HG02852 (cell line): ENCODE results near the gene TOLLIP.
"Not testable (repeated sequence)": the region's sequence is repeated elsewhere in the genome, so short reads cannot be mapped to it uniquely, and the experiment has no call there.

Source experiments
- ATAC-seq: cut with Tn5 transposase; IDR thresholded peaks from one replicate; pipeline ENCODE4 v1.9.1; 2021; ENCODE audit warnings: mild to moderate bottlenecking, moderate library complexity; ENCODE audit not compliant: unreplicated experiment

Gene TOLLIP

DNA sequence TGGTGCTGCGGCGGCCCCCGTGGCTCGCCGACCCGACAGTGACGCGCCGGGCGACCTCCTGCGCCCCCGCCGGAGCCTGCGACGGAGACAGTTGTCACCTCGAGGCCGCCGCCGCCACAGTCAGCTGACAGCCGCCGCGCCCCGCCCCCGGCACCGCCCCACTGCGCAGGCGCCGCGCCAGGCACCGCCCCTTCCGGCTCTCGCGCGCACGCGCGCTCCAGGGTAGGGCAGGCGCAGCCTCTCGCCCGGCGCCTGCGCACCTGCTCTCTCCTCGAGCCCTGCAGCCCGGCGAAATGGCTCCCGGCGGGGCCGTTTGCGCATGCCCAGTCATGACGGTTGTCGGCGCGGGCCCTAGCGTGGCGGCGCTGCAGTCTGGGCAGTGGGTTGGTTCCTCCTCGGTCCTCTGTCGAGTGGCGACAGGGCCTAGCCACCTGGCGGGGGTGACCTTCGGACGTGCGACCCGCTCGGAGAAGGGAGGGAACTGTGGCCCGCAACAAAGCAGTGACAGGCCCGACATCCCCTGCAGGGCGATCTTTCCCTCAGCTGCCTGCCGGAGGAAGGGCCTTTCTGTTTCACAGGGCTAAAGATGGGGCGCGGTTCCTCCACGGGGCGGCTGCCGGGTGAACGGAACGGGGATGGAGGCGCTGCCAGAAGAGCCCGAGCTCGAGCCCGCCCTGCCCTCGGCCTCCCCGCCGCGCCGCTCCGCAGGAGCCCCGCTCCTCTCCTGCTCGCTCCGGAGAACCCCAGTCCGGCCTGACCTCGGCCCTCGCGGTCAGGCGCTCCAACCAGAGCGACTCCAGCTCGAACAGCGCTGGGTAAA is at the start of gene TOLLIP:
Gene TOLLIP (minus strand): TSS at position 135 of the 820 bp plus-strand sequence. CDS start 134 bp downstream, at position 1.
- peak; percentile 77 for ATAC-seq

DNA sequence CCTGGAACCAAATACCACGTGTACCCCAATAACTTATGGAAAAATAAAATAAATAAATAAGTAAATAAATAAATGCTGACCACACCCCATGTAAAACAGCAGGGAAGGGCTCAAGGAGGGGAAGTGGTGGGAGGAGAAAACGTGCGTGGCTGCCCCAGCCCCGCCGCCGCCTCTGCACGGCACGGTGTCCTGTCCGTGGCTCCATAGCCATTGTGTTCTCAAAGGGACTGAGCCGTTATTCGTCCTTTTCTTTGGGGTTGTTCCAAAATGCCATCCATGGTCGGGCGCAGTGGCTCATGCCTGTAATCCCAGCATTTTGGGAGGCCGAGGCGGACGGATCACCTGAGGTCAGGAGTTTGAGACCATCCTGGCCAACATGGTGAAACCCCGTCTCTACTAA is 49.5 kb upstream of the TOLLIP start:
- not testable (repeated sequence) for ATAC-seq

DNA sequence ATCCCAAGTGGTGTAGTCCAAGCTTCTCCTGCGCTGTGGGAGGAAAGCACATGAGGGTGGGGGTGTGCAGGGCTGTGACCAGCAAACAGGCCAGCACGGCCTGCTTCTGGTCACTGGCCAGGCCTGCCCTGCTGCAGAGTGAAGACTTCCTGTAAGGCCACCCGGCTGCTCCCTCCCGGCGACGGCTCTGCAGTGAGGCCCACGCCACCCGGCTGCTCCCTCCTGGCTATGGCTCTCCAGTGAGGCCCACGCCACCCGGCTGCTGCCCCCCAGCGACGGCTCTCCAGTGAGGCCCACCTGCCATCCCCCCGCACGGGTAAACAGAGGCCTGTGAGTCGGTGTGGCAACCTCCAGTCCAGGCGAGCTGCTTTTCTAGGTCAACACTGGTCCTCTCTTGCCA is 48.9 kb upstream of the TOLLIP start:
- no peak for ATAC-seq

DNA sequence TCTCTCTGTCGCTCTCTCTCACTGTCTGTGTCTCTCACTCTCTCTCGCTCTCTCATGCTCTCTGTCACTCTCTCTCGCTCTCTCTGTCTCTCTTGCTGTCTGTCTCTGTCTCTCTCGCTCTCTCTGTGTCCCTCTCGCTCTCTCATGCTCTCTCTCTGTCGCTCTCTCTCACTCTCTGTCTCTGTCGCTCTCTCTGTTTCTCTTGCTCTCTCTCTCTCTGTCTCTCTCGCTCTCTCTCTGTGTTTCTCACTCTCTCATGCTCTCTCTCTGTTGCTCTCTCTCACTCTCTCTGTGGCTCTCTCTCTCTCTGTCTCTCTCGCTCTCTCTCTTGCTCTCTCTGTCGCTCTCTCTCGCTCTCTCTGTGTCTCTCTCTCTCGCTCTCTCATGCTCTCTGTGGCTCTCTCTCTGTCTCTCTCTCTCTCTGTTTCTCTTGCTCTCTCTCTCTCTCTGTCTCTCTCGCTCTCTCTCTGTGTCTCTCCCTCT is 47.1 kb upstream of the TOLLIP start:
- ATAC-seq, result no peak

DNA sequence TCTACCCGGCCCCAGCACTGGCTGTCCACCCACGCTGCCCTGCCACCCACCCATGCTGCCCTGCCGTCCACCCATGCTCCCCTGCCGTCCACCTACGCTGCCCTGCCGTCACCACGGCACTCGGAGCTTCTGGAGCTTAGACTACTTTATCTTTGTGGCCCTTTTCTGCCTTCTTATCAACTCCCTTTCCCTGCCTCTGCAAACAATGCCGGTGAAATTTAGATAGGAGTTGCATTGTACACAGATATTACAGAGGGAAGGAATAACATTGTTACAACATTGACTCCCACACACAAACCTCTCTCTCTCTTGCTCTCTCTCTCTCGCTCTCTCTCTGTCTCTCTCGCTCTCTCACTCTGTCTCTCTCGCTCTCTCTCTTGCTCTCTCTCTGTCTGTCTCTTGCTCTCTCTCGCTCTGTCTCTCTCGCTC is 46.6 kb upstream of the TOLLIP start:
- ATAC-seq, result no peak

DNA sequence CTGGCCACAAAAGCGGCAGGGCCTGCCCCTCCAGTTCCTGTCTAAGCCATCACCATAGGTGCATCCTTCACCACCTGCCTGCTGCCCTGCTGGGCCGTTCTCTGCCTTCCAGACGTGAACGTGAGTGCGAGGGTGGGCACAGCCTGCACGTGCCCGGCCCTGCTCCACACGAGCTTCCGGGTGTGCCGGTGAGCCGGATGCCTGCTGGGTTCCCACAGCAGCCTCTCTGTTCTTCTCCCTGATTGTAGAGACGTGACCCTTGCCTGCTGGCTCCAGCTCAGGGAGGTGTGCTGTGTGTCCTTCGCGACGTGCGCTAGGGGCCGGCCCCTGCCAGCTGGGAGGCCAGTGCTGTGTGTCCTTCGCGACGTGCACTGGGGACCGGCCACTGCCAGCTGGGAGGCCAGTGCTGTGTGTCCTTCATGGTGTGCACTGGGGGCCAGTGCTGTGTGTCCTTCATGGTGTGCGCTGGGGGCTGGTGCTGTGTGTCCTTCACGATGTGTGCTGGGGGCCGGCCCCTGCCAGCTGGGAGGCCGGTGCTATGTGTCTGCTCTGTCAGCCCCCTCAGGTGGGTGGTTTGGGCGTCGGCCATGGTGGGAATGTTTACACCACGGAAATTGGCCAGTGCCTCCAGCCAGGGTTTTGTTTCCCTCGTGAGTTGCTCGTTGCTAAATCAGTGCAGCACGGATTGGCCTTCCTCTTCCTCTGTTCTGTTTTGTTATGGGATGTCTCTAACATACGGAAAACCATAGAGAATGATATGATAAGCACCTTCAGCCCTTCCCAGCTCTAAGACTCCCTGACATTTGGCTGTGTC is 44.9 kb upstream of the TOLLIP start:
- ATAC-seq, result no peak

DNA sequence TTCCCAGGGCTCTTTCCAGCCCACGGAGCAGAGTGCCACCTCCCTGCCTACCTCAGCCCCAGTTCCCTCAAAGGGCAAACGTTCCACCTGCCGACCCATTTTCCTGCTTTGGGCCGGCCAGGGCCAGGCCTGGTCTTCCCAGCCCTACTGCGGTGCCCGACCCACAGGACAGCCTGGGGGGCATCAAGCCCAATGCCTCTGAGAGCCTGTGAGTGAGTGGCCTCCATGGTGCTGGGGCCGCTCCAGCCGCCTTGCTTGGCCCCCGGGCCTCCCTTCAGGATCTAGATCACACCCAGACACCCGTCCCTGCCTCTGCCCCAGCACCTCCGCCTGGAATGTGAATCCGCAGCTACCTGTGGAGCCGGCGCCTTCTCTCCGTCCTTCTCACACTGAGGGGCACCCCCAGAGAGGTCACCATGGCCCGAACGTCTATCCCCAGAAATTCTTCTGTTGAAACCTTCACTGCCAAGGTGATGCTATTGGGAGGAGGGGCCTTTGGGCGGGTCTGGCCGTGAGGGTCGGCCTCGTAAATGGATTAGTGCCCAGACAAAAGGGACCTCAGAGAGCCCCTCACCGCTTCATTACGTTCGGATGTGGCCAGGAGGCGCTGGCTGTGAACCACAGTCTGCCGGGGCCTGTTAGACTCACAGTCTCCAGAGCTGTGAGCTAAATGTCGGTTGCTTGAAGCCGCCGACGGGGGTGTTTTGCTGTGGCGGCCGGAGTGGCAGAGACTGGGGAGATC is 44.1 kb upstream of the TOLLIP start:
- no peak for ATAC-seq

DNA sequence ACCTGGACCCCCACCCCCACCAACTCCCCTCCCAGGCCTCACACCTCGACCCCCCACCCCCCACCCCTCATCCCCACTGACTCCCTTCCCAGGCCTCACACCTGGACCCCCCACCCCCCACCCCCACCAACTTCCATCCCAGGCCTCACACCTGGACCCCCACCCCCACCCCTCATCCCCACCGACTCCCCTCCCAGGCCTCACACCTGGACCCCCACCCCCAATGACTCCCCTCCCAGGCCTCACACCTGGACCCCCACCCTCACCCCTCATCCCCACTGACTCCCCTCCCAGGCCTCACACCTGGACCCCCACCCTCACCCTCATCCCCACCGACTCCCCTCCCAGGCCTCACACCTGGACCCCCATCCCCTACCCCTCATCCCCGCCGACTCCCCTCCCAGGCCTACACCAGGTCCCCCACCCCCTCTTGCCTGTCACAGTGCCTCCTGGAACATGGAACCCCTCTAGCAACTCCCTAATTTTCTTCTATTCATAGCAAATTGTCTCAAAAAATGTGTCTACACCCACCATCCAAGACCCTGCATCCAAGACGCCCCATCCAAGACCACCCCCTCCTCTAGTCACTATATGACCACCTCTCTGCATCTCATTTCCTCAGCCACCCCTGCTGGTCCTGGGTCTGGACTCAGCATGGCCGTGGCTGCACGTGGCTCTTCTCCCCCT is 43.4 kb upstream of the TOLLIP start:
- no peak for ATAC-seq

DNA sequence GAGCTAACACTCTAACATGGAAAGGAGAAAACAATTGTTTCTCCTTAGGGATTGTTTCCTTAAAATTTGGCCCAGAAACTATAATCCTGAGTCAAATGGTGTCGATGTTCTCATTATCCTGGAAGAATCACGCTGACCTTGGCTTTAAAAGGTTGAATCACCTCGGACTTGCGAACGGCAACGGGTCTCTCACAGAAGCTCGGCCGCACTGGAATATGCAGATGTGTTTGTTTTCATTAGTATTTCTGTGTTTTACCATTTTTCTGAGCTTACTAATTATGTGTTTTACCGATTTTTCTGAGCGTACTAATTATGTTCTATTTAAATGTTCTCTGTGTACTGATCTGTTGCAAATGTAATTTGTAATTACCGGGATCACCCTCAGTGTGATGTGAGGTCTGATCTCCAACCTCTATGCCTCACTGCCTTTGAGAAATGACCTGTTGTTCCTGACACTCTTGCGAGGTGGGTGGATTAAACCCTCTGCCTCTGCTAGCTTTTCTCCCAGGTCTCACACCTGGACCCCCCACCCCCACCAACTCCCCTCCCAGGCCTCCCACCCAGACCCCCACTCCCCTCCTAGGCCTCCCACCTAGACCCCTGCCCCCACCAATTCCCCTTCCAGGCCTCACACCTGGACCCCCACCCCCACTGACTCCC is 42.0 kb upstream of the TOLLIP start:
- ATAC-seq, result no peak

DNA sequence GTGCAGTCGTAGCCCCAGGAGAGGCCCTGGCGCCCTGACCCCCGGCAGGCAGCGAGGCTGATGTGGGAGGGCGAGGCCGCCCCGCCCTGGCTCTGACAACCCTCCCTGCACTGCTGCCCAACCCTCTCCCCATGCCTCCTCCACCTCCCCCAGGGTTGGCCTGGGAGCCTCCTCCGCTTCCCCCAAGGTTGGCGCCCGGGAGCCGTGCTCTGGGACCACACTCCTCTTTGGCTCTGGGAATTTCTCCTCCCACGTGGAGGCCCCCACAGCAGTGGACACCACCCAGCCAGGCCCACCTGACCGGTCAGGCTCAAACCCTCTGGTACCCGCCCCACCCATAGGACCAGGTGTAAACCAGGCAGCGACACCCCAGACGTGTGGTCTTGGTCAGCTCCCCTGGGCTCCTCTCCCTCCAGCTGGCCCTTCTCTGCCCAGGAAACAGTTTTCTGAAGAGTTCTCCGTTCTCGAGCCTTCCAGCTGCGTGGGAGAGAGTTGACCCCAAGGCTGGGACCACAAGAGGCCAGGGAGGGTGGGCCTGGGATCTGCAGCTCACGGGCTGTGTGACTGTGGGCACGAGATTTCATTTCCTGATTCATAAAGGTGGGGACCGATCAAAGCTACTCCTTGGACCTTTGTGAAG is 40.8 kb upstream of the TOLLIP start:
- ATAC-seq, result no peak

DNA sequence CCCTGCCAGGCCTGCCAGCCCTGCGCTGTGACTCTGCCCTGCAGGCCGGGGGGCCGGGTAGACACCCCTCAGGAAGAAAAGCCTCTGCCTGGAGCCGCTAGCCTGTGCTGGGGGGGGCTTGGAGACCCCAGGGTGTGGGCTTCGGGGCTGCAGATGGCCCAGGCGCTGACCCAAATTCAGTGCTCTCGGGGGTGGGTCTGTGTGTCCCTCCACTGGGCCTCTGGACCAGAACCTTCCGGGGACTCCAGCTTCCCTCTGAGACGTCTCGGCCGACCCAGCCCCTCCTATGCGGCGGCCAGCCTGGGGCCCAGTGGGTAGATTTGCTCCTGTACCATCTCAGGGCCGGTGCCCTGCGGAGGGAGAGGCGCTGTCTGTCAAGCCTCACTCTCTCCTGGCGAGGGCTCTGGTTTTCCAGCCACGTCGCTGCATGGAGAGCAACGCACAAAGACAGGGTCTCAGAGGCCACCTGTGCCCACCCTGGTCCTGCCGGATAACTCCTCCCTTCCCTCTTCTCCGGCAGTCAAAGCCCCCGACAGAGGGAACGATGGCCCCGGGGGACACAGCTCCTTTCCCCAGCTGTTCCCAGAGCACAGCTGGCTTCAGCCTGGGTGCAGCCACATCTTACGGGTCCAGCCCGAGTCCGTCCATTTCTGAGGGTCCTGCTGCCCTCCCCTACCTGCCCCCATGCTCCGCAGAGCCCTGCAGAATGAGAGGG is 40.1 kb upstream of the TOLLIP start:
- ATAC-seq, result no peak

DNA sequence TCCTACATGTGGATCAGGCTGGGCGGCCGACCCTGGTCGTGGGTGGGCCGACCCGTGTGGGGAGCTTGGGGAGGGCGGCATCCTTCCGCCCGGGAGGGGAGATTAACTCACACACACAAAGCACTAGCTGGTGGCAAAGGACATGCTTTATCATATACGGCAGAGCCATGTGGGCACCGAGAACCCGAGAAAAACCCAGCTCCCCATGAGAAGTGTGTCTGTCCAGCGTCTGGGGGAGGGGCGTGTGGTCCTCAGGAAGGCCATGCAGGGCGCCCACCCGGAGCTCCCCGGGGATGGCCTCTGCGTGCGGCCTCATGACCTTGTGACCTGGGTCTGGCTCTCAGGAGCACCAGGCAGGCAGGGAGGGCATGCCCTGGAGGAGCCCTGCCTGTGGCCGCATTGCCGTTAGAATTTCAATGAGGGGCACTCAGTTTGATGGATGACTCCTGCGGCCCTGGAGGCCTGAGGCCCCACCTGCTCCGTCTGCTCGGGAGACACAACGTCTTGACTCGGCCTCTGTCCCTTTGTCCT is 39.4 kb upstream of the TOLLIP start:
- ATAC-seq, result no peak

DNA sequence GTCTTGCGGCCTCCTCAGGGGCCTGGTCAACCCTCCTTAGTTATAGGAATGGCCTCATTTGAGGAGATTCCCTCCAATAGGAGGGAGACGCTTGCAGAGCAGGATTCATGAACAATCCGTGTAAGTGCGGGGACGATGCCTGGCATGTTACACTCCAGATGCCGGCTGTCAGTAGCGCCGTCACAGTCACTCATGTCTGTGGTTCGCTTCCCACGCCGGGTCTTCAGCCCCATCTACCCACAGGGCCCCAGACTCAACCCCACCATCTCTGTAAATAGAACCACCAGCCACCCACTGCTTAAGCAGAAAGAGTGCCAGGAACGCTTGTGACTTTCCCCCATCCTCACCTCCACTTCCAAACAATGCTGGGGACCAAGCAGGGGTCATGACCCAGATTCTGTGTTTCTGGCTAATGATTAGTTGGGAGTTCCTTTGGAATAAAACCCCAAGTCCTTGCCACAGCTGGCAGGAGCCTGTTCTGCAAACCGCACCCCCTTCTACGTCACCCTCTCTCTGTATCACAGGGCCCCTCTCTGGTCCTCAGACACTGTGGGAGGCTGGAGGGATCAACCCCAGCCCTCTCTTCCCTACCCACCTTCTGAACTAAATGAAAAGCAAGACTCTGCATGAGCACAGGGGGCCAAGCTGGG is 38.8 kb upstream of the TOLLIP start:
- no peak for ATAC-seq

DNA sequence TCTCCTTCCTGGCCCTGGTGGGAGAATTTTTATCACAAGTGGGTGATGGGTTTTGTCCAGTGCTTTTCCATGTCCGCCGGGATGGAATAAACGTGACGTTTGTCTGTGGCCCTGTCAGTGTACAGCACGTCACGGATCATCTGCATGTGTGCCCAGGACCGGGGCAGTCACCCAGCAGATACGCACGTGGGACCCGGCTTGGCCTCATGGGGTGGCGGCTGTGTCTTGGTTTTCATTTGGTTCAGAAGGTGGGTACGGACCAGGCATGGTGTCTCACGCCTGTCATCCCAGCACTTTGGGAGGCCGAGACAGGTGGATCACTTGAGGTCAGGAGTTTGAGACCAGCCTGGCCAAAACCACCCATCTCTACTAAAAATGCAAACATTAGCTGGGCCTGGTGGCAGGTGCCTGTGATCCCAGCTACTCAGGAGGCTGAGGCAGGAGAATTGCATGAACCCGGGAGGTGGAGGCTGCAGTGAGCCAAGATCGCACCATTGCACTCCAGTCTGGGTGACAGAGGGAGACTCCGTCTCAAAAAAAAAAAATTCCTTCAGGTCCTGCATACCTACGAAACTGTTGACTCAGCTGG is 38.1 kb upstream of the TOLLIP start:
- ATAC-seq, result not testable (repeated sequence)

DNA sequence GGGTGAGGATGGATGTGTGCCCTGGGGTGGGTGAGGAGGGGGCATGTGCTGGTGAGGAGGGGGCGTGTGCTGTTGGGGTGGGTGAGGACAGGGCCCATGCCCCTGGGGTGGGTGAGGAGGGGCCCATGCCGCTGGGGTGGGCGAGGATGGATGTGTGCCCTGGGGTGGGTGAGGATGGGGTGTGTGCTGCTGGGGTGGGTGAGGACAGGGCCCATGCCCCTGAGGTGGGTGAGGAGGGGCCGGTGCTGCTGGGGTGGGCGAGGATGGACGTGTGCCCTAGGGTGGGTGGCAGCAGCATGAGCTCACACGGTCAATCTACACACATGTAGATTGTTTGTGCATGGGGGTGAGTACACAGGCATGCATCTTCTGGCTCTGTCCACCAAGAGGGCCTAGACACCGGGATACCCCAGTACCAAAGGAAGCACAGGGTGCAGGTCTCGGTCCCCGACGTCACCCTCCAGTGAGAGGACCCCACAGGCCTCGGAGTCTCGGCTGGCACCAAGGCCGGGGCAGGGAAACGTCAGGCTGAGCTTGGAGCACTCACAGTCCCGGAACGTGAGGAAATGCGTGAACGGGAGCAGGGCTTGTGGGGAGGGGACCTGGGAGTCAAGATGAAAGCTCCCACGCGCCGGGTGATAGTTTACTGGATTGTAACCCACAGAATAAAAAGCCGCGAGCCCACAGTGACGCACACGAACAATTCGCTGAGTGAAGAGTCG is 37.4 kb upstream of the TOLLIP start:
- ATAC-seq, result no peak

DNA sequence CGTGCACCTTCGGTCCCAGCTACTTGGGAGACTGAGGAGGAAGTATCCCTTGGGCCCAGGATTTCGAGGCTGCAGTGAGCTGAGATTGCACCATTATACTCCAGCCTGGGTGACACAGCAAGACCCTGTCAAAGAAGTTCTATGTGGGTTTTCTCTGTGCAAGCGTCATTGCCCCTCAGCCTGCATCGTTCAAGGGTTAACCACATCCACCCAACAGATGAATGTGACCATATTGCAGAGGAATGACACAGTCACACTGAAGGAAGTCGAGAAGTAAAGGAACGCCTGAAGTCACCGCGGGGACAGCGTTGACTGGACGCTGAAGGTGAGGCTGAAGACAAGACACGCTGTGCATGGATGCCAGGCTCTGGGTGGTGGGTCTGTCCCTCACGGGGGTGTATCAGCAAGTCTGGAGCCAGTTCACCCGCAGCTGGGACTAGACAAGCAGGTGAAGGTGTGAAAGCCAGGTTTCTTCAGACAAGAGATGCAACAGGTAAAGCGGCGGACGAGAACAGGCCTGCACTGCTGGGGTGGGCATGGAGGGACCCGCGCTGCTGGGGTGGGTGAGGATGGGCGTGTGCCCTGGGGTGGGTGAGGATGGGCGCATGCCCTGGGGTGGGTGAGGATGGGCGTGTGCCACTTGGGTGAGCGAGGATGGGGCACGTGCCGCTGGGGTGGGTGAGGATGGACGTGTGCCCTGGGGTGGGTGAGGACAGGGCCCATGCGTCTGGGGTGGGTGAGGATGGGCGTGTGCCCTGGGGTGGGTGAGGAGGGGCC is 36.5 kb upstream of the TOLLIP start:
- no peak for ATAC-seq
